ENCODE results near the gene C10orf143.
"Not testable (repeated sequence)": the region's sequence is repeated elsewhere in the genome, so short reads cannot be mapped to it uniquely, and the experiment has no call there.

The C10orf143 gene

GRCh38 chr10:130128062-130128781 is 17.6 kb upstream of the C10orf143 start:
- Histone ChIP-seq H3K79me2 (no peaks in the 10 kb centered on the region), H3K4me3 (ENCODE audit: low read depth, low read length) (no peak overlapping the region), H3K4me1 (no peaks in the 10 kb centered on the region), H3K27me3 (ENCODE audit: control insufficient read depth, insufficient read depth, low read length) (no peaks in the 10 kb centered on the region), H3K9ac (no peak overlapping the region), H3K27ac (no peak overlapping the region), H3K4me2 (ENCODE audit: low read length) (no peak overlapping the region), H2AFZ (no peak overlapping the region), H3K9me3 (ENCODE audit: control insufficient read depth, low read length) (no peaks in the 10 kb centered on the region), H3K36me3 (ENCODE audit: control insufficient read depth, insufficient read depth, low read length) (no peaks in the 10 kb centered on the region)
- no peak for TF ChIP-seq CTCF (IDR thresholded peaks at IDR 0.05)

DNA sequence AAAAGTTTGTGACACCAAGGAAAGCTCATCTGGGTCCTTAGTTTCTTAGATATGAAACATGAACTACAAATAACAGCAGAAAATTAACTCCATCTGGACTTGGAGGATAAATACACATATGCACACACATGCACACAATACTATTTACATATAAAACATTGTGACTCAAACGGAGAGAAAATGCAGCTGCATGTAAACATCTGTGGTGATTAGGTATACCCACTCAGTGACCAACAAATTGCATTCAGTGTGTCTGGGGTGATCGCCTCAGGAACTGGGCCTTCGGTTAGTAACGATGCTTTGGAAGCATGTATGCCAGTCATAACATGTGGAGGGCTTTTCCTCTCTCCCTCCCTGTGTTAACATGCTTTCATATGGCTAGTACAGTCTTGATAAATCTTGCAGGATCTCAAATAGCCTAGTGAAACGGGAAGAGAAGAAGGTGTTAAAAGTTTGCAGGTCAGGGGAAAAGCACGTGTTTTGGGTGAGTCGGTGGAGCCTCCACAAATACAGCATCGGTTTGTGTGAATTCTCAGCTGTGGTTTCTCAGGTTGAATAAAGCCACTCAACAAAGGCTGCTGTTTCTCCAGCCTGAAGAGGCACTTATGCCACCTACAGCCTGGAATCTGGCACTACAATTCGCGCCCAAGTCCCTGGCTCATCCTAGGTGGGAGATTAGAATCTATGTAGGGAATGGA is 16.9 kb upstream of the C10orf143 start:
- no peak overlapping the region for H3K27ac ChIP-seq
- no peaks in the 10 kb centered on the region for H3K27me3 ChIP-seq (ENCODE audit: control insufficient read depth, insufficient read depth, low read length)
- no peaks in the 10 kb centered on the region for H3K36me3 ChIP-seq (ENCODE audit: control insufficient read depth, insufficient read depth, low read length)
- no peak overlapping the region for H3K9ac ChIP-seq
- H3K4me1 ChIP-seq: no peaks in the 10 kb centered on the region
- no peaks in the 10 kb centered on the region for H3K9me3 ChIP-seq (ENCODE audit: control insufficient read depth, low read length)
- no peaks in the 10 kb centered on the region for H3K79me2 ChIP-seq
- TF ChIP-seq CTCF (IDR thresholded peaks at IDR 0.05): peak; percentile 86
- H3K4me2 ChIP-seq (ENCODE audit: low read length): no peak overlapping the region
- H3K4me3 ChIP-seq (ENCODE audit: low read depth, low read length): no peak overlapping the region
- peak overlapping the region; percentile 27 for H2AFZ ChIP-seq

GRCh38 chr10:130121486-130122079 is 11.0 kb upstream of the C10orf143 start:
- no peaks in the 10 kb centered on the region for H3K9me3 ChIP-seq (ENCODE audit: control insufficient read depth, low read length)
- no peak overlapping the region for H3K4me3 ChIP-seq (ENCODE audit: low read depth, low read length)
- H3K79me2 ChIP-seq: no peaks in the 10 kb centered on the region
- H3K27ac ChIP-seq: no peak overlapping the region
- no peaks in the 10 kb centered on the region for H3K27me3 ChIP-seq (ENCODE audit: control insufficient read depth, insufficient read depth, low read length)
- H3K4me2 ChIP-seq (ENCODE audit: low read length): no peak overlapping the region
- H3K4me1 ChIP-seq: no peaks in the 10 kb centered on the region
- no peak for TF ChIP-seq CTCF (IDR thresholded peaks at IDR 0.05)
- H3K36me3 ChIP-seq (ENCODE audit: control insufficient read depth, insufficient read depth, low read length): no peaks in the 10 kb centered on the region
- H2AFZ ChIP-seq: no peak overlapping the region
- no peak overlapping the region for H3K9ac ChIP-seq

- not testable (repeated sequence) for H3K4me1 ChIP-seq; H3K79me2 ChIP-seq; H3K36me3 ChIP-seq (ENCODE audit: control insufficient read depth, insufficient read depth, low read length); H3K27me3 ChIP-seq (ENCODE audit: control insufficient read depth, insufficient read depth, low read length); H3K27ac ChIP-seq; H3K9me3 ChIP-seq (ENCODE audit: control insufficient read depth, low read length); H3K9ac ChIP-seq; H3K4me3 ChIP-seq (ENCODE audit: low read depth, low read length); H2AFZ ChIP-seq; H3K4me2 ChIP-seq (ENCODE audit: low read length)
Observed at GRCh38 chr10:130117535-130117934, 6.9 kb upstream of the C10orf143 start.

DNA sequence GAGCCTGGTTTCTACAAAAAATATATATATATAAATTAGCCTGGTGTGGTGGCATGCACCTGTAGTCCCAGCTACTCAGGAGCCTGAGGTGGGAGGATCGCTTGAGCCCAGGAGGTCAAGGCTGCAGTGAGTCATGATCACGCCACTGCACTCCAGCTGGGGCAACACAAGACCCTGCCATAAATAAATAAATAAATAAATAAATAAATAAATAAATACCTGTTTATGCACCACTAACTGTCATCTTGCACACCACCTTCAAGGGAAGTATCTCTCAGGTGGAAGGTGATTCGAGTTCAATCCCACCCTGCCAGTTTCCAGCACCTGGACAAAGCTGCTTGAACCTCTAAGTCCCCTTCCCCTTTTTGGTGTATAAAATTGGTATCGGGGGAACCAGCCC is 6.3 kb upstream of the C10orf143 start:
- not testable (repeated sequence) for H3K36me3 ChIP-seq (ENCODE audit: control insufficient read depth, insufficient read depth, low read length); H3K4me3 ChIP-seq (ENCODE audit: low read depth, low read length); H3K4me2 ChIP-seq (ENCODE audit: low read length); H3K27me3 ChIP-seq (ENCODE audit: control insufficient read depth, insufficient read depth, low read length); H3K9ac ChIP-seq; H3K4me1 ChIP-seq; H2AFZ ChIP-seq; H3K27ac ChIP-seq; H3K9me3 ChIP-seq (ENCODE audit: control insufficient read depth, low read length); H3K79me2 ChIP-seq

All from parathyroid adenoma (tissue), 2 donors.